CD4-positive, alpha-beta T cell treated with Interleukin-6 at 100 ng/mL for 8 hours (primary cell): ENCODE measurements around the gene WDR81.
"Not testable (repeated sequence)": the region's sequence is repeated elsewhere in the genome, so short reads cannot be mapped to it uniquely, and the experiment has no call there.

Experiments used
- DNase-seq: peaks from one replicate; pipeline ENCODE4 v3.0.0-alpha.2; 2020; ENCODE audit warnings: mixed read lengths, low spot score

The WDR81 gene

GRCh38 chr17:1724351-1724868, at the start of gene WDR81:
TSS of gene WDR81 (plus strand) at chr17:1724704. CDS start at chr17:1724960, 256 bp downstream.
- peak; percentile 85 for DNase-seq

GRCh38 chr17:1676401-1676800, 48.1 kb upstream of the WDR81 start:
- DNase-seq, result no peak

GRCh38 chr17:1683459-1683858, 41.0 kb upstream of the WDR81 start:
- DNase-seq, result no peak

GRCh38 chr17:1684378-1685189, 39.9 kb upstream of the WDR81 start, which contains the start of gene PRPF8:
TSS of gene PRPF8 (minus strand) at chr17:1684867. CDS start at chr17:1684571, 296 bp downstream.
- DNase-seq, result peak; percentile 98

- DNase-seq, result no peak
Measured at GRCh38 chr17:1686086-1686485, 38.4 kb upstream of the WDR81 start.

GRCh38 chr17:1688405-1688804, 36.1 kb upstream of the WDR81 start:
- not testable (repeated sequence) for DNase-seq

GRCh38 chr17:1690544-1691221, 33.8 kb upstream of the WDR81 start:
- DNase-seq, result no peak

GRCh38 chr17:1693339-1693738, 31.2 kb upstream of the WDR81 start:
- DNase-seq, result no peak

- no peak for DNase-seq
Measured at GRCh38 chr17:1695365-1695764, 29.1 kb upstream of the WDR81 start.

- DNase-seq, result no peak
Measured at GRCh38 chr17:1697681-1698080, 26.8 kb upstream of the WDR81 start.

GRCh38 chr17:1699891-1700290, 24.6 kb upstream of the WDR81 start:
- not testable (repeated sequence) for DNase-seq

GRCh38 chr17:1703063-1703462, 21.4 kb upstream of the WDR81 start:
- no peak for DNase-seq

- DNase-seq, result no peak
Measured at GRCh38 chr17:1705004-1705403, 19.5 kb upstream of the WDR81 start.

GRCh38 chr17:1707107-1707506, 17.4 kb upstream of the WDR81 start:
- DNase-seq, result peak; percentile 44

- not testable (repeated sequence) for DNase-seq
Measured at GRCh38 chr17:1708791-1709346, 15.6 kb upstream of the WDR81 start.

- DNase-seq, result no peak
Measured at GRCh38 chr17:1709403-1709951, 15.0 kb upstream of the WDR81 start.

GRCh38 chr17:1709971-1710806, 14.3 kb upstream of the WDR81 start, which contains the start of gene TLCD2:
TSS of gene TLCD2 (minus strand) at chr17:1710377. CDS start at chr17:1710242, 135 bp downstream.
- no peak for DNase-seq

- no peak for DNase-seq
Measured at GRCh38 chr17:1710807-1711553, 13.5 kb upstream of the WDR81 start.

- no peak for DNase-seq
Measured at GRCh38 chr17:1711804-1712203, 12.7 kb upstream of the WDR81 start.

GRCh38 chr17:1712271-1712670, 12.2 kb upstream of the WDR81 start:
- no peak for DNase-seq
